OCI-LY7 (cell line): ENCODE measurements around the gene SPG21.

Experiments
- CTCF ChIP-seq: fragments of 200-600 bp; sonication (generic); conservative IDR thresholded peaks from 2 replicates; pipeline ENCODE4 v1.5.1; 2014; ENCODE audit warnings: mild to moderate bottlenecking, antibody characterized with exemption, low read length, moderate library complexity, mixed read lengths
- EZH2phosphoT487 ChIP-seq: fragments of 200-600 bp; sonication (generic); IDR thresholded peaks from 2 replicates; pipeline ENCODE4 v1.6.1; 2018; ENCODE audit warnings: low read depth, borderline replicate concordance, mild to moderate bottlenecking, mixed run types, antibody characterized with exemption, low read length, moderate library complexity, mixed read lengths

GRCh38 chr15:64934023-64934422, 55.7 kb downstream of the SPG21 start:
- TF ChIP-seq EZH2phosphoT487 (no peak), CTCF (no peak)
